Measurements from ENCODE around the gene AUTS2. TPM values are rescaled to one million over a fixed set of nuclear protein-coding genes. Genes with fewer than 3 reads are reported as not detected.

Gene AUTS2
- polyA plus RNA-seq, 1 donor from 2014 or later, result 97.3 TPM

- Histone ChIP-seq H2AFZ (ENCODE audit: low read depth, low read length) (no peak overlapping the region), H3K9me2 (ENCODE audit: insufficient read depth, low read length) (no peaks in the 10 kb centered on the region), H3K27ac (ENCODE audit: low read length) (no peak overlapping the region), H3K27me3 (ENCODE audit: insufficient read depth, low read depth, low read length) (no peaks in the 10 kb centered on the region), H3K79me2 (replicated peaks; ENCODE audit: insufficient read depth, low read length) (peaks cover 17% of the 10 kb centered on the region), H3K4me2 (ENCODE audit: low read length) (no peak overlapping the region), H3K9me3 (ENCODE audit: low read length) (no peaks in the 10 kb centered on the region), H4K20me1 (ENCODE audit: insufficient read depth) (no peaks in the 10 kb centered on the region), H3F3A (ENCODE audit: insufficient read depth, low read length, poor library complexity, severe bottlenecking) (peaks cover 5% of the 10 kb centered on the region), H3K4me3 (ENCODE audit: low read length) (no peak overlapping the region), H3K9ac (ENCODE audit: low read length) (no peak overlapping the region), H3K36me3 (ENCODE audit: insufficient read depth, low read length) (no peaks in the 10 kb centered on the region)
- TF ChIP-seq TAF1 (IDR thresholded peaks at IDR 0.05; ENCODE audit: low read depth), result no peak
- no peak for TF ChIP-seq CTCF (IDR thresholded peaks at IDR 0.05; ENCODE audit: poor library complexity, severe bottlenecking)
These were observed 279.7 kb downstream of the AUTS2 start for GRCh38 chr7:69878015-69878414.

GRCh38 chr7:69878591-69878990 is 280.3 kb downstream of the AUTS2 start:
- H3K27me3 ChIP-seq (ENCODE audit: insufficient read depth, low read depth, low read length), result no peaks in the 10 kb centered on the region
- H3K9me3 ChIP-seq (ENCODE audit: low read length), result no peaks in the 10 kb centered on the region
- H3K9me2 ChIP-seq (ENCODE audit: insufficient read depth, low read length), result no peaks in the 10 kb centered on the region
- H3K4me2 ChIP-seq (ENCODE audit: low read length), result no peak overlapping the region
- H3F3A ChIP-seq (ENCODE audit: insufficient read depth, low read length, poor library complexity, severe bottlenecking), result peaks cover 5% of the 10 kb centered on the region
- H3K79me2 ChIP-seq (replicated peaks; ENCODE audit: insufficient read depth, low read length), result peaks cover 17% of the 10 kb centered on the region
- H3K36me3 ChIP-seq (ENCODE audit: insufficient read depth, low read length), result no peaks in the 10 kb centered on the region
- H4K20me1 ChIP-seq (ENCODE audit: insufficient read depth), result no peaks in the 10 kb centered on the region
- no peak overlapping the region for H3K4me3 ChIP-seq (ENCODE audit: low read length)
- no peak overlapping the region for H3K27ac ChIP-seq (ENCODE audit: low read length)
- H2AFZ ChIP-seq (ENCODE audit: low read depth, low read length), result no peak overlapping the region
- no peak overlapping the region for H3K9ac ChIP-seq (ENCODE audit: low read length)
- no peak for TF ChIP-seq RAD21 (conservative IDR thresholded peaks at IDR 0.05)
- TF ChIP-seq REST (IDR thresholded peaks at IDR 0.05; ENCODE audit: borderline replicate concordance), result no peak
- no peak for TF ChIP-seq EP300 (conservative IDR thresholded peaks at IDR 0.05; ENCODE audit: poor library complexity, severe bottlenecking)
- TF ChIP-seq TAF1 (IDR thresholded peaks at IDR 0.05; ENCODE audit: low read depth), result no peak
- TF ChIP-seq POLR2AphosphoS5 (IDR thresholded peaks at IDR 0.05), result no peak
- no peak for TF ChIP-seq SMC3 (conservative IDR thresholded peaks at IDR 0.05; ENCODE audit: poor library complexity)
- TF ChIP-seq CTCF (IDR thresholded peaks at IDR 0.05; ENCODE audit: poor library complexity, severe bottlenecking), result no peak
- TF ChIP-seq EZH2 (IDR thresholded peaks at IDR 0.05; ENCODE audit: borderline replicate concordance, insufficient read depth, low read length, poor library complexity, severe bottlenecking), result no peak
- no peak for TF ChIP-seq MXI1 (conservative IDR thresholded peaks at IDR 0.05; ENCODE audit: poor library complexity, severe bottlenecking)
